Measurements from ENCODE around the gene FSIP1.

DNA sequence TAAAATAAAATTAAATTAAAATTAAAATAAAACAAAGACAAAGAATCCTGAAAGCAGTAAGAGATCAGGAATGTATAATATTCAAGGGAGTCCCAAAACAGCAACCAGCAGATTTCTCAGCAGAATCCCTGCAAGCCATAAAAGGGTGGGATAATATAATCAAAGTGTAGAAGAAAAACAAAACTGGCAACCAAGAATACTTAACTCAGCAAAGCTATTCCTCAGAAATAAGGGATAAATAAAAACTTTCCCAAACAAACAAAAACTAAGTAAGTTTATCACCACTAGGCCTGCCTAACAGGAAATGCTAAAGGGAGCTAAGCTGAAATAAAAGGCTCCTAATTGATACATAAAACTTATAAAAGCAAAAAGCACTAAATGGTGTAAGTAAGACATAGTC is 172.0 kb downstream of the FSIP1 start:
- TF ChIP-seq, protein P1, sequence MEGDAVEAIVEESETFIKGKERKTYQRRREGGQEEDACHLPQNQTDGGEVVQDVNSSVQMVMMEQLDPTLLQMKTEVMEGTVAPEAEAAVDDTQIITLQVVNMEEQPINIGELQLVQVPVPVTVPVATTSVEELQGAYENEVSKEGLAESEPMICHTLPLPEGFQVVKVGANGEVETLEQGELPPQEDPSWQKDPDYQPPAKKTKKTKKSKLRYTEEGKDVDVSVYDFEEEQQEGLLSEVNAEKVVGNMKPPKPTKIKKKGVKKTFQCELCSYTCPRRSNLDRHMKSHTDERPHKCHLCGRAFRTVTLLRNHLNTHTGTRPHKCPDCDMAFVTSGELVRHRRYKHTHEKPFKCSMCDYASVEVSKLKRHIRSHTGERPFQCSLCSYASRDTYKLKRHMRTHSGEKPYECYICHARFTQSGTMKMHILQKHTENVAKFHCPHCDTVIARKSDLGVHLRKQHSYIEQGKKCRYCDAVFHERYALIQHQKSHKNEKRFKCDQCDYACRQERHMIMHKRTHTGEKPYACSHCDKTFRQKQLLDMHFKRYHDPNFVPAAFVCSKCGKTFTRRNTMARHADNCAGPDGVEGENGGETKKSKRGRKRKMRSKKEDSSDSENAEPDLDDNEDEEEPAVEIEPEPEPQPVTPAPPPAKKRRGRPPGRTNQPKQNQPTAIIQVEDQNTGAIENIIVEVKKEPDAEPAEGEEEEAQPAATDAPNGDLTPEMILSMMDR (IDR thresholded peaks at IDR 0.05) = no peak
- no peak for TF ChIP-seq EZH2phosphoT487 (IDR thresholded peaks at IDR 0.05)

All from neural progenitor cell (in vitro differentiated cells).